ENCODE results near the gene LRRC4.

Gene LRRC4

DNA sequence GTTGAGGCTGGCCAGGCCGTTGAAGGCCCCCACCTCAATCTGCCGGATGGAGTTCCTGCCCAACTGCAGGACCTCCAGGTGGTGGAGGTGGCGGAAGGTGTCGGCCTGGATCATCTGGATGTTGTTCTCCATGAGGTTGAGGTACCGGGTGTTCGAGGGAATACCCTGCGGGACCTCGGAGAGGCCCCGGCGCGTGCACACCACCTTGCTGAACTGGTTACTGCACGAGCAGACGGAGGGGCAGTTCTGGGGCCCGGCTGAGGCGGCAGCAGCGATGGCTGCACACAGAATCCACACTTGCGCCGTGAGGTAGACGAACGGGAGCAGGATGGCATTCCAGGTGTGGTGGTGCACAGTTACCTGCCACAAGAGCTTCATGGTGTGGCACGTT lies 979 bp downstream of the LRRC4 start:
- no peak for DNase-seq (ENCODE audit: low spot score)
- in situ Hi-C loops (cut with MboI; ENCODE audit: low pct_unique_long_range_greater_than_20kb, low sequenced_read_pairs, unreplicated experiment): loop anchor here (25.0 kb wide), 1 partner anchor 318 kb away; no protein-coding TSS in a partner anchor
- TF ChIP-seq, protein P1, sequence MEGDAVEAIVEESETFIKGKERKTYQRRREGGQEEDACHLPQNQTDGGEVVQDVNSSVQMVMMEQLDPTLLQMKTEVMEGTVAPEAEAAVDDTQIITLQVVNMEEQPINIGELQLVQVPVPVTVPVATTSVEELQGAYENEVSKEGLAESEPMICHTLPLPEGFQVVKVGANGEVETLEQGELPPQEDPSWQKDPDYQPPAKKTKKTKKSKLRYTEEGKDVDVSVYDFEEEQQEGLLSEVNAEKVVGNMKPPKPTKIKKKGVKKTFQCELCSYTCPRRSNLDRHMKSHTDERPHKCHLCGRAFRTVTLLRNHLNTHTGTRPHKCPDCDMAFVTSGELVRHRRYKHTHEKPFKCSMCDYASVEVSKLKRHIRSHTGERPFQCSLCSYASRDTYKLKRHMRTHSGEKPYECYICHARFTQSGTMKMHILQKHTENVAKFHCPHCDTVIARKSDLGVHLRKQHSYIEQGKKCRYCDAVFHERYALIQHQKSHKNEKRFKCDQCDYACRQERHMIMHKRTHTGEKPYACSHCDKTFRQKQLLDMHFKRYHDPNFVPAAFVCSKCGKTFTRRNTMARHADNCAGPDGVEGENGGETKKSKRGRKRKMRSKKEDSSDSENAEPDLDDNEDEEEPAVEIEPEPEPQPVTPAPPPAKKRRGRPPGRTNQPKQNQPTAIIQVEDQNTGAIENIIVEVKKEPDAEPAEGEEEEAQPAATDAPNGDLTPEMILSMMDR (IDR thresholded peaks at IDR 0.05; ENCODE audit: extremely low read depth, insufficient read depth, missing control alignments): no peak

- in situ Hi-C loops (cut with MboI; ENCODE audit: low pct_unique_long_range_greater_than_20kb, low sequenced_read_pairs, unreplicated experiment): loop anchor here (25.0 kb wide), 1 partner anchor 317 kb away; no protein-coding TSS in a partner anchor
- DNase-seq (ENCODE audit: low spot score): no peak
- TF ChIP-seq, protein P1 (IDR thresholded peaks at IDR 0.05; ENCODE audit: extremely low read depth, insufficient read depth, missing control alignments): no peak
Measured at GRCh38 chr7:128029405-128029995, 1.7 kb downstream of the LRRC4 start.

DNA sequence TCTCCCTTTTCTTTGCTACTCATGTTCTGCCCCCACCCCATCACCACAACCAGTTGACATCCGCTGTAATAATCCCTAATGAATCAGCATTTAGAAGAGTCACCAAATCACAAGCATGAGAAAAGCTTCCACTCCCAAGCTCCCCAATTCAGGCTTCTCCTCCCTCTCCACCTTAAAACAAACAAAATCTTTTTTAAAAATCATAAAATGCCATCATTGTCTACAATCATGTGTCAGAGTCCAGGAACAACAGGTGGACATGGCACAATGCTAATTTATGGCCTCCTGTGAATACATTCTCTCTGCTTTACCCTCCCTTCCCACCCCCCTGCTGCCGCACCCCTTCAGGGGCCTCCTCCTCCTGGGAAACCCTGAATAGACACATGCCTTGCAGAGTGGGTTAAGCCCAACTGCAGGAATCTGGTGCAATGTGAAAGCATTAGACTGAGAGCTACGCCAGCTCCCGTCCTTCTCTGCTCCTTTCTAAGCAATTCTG lies 3.7 kb downstream of the LRRC4 start:
- DNase-seq (ENCODE audit: low spot score): no peak
- TF ChIP-seq, protein P1 (IDR thresholded peaks at IDR 0.05; ENCODE audit: extremely low read depth, insufficient read depth, missing control alignments): no peak
- in situ Hi-C loops (cut with MboI; ENCODE audit: low pct_unique_long_range_greater_than_20kb, low sequenced_read_pairs, unreplicated experiment): loop anchor here (25.0 kb wide), 1 partner anchor 315 kb away; no protein-coding TSS in a partner anchor

- no peak for DNase-seq (ENCODE audit: low spot score)
- TF ChIP-seq, protein P1 (IDR thresholded peaks at IDR 0.05; ENCODE audit: extremely low read depth, insufficient read depth, missing control alignments): no peak
- in situ Hi-C loops (cut with MboI; ENCODE audit: low pct_unique_long_range_greater_than_20kb, low sequenced_read_pairs, unreplicated experiment): loop anchor here (25.0 kb wide), 1 partner anchor 314 kb away; no protein-coding TSS in a partner anchor
Measured at GRCh38 chr7:128026551-128026950, 4.7 kb downstream of the LRRC4 start.

- no peak for DNase-seq (ENCODE audit: low spot score)
- TF ChIP-seq, protein P1 (IDR thresholded peaks at IDR 0.05; ENCODE audit: extremely low read depth, insufficient read depth, missing control alignments): no peak
- in situ Hi-C loops (cut with MboI; ENCODE audit: low pct_unique_long_range_greater_than_20kb, low sequenced_read_pairs, unreplicated experiment): loop anchor here (25.0 kb wide), 1 partner anchor 314 kb away; no protein-coding TSS in a partner anchor
Measured at GRCh38 chr7:128025819-128026218, 5.4 kb downstream of the LRRC4 start.

DNA sequence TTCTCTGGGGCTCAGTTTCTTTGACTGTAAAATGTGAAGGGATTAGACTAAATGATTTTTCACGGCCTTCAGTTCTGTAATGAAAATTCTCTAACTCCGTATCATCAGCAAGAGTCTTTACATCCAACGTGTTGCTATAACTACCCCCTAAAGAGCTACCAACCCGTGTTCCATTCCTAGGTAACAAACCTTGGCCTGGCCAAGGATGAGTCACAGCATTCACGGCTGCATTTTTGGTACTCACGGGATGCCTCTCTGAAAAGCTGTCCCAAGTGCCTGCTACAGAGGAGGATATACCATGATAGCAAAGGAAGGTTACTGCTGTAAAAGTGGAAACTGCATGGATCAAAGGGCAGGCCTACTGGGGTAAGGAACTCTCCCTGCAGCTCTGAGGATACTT lies 5.9 kb downstream of the LRRC4 start:
- TF ChIP-seq, protein P1 (IDR thresholded peaks at IDR 0.05; ENCODE audit: extremely low read depth, insufficient read depth, missing control alignments): no peak
- in situ Hi-C loops (cut with MboI; ENCODE audit: low pct_unique_long_range_greater_than_20kb, low sequenced_read_pairs, unreplicated experiment): loop anchor here (25.0 kb wide), 1 partner anchor 313 kb away; no protein-coding TSS in a partner anchor
- no peak for DNase-seq (ENCODE audit: low spot score)

Data from GM13977 (cell line).